GM23248 (cell line): ENCODE measurements around the gene SERAC1.

Experiments used
- EZH2 ChIP-seq: fragments of 200-600 bp; sonication (generic); IDR thresholded peaks from 2 replicates; pipeline ENCODE4 v1.6.1; 2018; ENCODE audit warnings: antibody characterized with exemption, mild to moderate bottlenecking; ENCODE audit not compliant: insufficient read depth, poor library complexity, severe bottlenecking
- EZH2phosphoT487 ChIP-seq: fragments of 200-600 bp; sonication (generic); IDR thresholded peaks from 2 replicates; pipeline ENCODE4 v1.6.1; 2018; ENCODE audit warnings: antibody characterized with exemption, moderate library complexity, mild to moderate bottlenecking, low read depth; ENCODE audit not compliant: insufficient read depth

GRCh38 chr6:158153576-158153975 lies 14.5 kb downstream of the SERAC1 start:
- no peak for TF ChIP-seq EZH2phosphoT487
- TF ChIP-seq EZH2, result no peak
